Measurements from ENCODE around the gene HOXD12. TPM values are rescaled to one million over a fixed set of nuclear protein-coding genes. Genes with fewer than 3 reads are reported as not detected.

Gene HOXD12
- total and polyA plus RNA-seq, 7 donors, result not detected

DNA sequence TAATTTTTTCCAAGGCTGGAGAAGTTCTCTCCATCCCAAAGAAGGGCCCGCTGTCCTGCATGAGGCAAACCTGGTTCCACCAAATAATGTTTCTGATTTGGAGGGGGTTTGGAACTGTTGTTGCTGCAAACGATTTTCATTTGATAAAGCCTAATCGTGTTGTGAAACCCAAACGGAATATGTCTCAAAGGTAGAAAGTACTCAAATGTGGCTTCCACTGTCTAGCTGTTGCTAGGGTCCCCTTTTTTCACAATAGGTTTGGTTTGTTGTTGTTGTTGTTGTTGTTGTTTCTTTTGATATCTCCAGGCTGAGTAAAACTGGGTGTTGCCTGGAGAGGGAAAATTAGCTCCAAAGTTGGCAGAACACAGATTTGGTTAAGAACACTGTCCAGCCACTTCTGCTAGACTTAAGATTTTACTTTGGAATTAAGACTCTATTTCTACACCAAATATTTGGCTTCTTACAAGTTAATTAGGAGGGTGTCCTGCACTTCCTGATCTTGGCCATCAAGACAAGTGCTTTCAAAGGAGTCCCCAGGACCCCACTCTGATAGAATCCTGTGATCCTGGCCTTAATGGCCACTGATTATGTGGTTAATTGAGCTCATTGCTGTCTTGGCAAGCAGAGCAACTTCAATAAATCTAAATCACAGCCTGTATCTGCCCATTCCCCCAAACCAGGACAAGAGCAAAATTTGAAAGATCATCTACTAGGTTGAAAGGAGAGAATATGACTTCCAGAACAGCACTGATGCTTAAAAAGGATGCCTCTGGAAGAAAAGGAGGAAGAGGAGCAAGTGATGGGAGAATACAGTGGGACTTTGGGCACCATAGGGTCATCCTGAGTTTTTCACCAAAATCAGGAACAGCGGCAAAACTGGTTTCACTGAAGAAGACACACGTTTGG, 10.4 kb upstream of the HOXD12 start:
- peaks cover 12% of the 10 kb centered on the region for H3K4me1 ChIP-seq
- peaks cover 5 to 100% (median 61%) of the 10 kb centered on the region in 3 donors for H3K27me3 ChIP-seq (ENCODE audit: insufficient read depth in 3 of 3, low read length in 2 of 3)
- DNase-seq (no peak), ATAC-seq (no peak)
- intact Hi-C loops (cut with DNase I), result loop anchor here (5.0 to 10.0 kb wide), 3 partner anchors 234 to 722 kb away; no protein-coding TSS in a partner anchor
- H3K4me3 ChIP-seq, result no peak overlapping the region
- no peaks in the 10 kb centered on the region for H3K36me3 ChIP-seq (ENCODE audit: insufficient read depth in 1 of 2, low read depth in 1 of 2)
- H3K27ac ChIP-seq, result no peak overlapping the region
- H3K9me3 ChIP-seq, result no peaks in the 10 kb centered on the region
- WGBS, 3 donors, result 14 to 23% (median 19%) methylated on average over 6 of the region's 6 CpGs
- TF ChIP-seq, protein P1, sequence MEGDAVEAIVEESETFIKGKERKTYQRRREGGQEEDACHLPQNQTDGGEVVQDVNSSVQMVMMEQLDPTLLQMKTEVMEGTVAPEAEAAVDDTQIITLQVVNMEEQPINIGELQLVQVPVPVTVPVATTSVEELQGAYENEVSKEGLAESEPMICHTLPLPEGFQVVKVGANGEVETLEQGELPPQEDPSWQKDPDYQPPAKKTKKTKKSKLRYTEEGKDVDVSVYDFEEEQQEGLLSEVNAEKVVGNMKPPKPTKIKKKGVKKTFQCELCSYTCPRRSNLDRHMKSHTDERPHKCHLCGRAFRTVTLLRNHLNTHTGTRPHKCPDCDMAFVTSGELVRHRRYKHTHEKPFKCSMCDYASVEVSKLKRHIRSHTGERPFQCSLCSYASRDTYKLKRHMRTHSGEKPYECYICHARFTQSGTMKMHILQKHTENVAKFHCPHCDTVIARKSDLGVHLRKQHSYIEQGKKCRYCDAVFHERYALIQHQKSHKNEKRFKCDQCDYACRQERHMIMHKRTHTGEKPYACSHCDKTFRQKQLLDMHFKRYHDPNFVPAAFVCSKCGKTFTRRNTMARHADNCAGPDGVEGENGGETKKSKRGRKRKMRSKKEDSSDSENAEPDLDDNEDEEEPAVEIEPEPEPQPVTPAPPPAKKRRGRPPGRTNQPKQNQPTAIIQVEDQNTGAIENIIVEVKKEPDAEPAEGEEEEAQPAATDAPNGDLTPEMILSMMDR (IDR thresholded peaks at IDR 0.05), result no peak

DNA sequence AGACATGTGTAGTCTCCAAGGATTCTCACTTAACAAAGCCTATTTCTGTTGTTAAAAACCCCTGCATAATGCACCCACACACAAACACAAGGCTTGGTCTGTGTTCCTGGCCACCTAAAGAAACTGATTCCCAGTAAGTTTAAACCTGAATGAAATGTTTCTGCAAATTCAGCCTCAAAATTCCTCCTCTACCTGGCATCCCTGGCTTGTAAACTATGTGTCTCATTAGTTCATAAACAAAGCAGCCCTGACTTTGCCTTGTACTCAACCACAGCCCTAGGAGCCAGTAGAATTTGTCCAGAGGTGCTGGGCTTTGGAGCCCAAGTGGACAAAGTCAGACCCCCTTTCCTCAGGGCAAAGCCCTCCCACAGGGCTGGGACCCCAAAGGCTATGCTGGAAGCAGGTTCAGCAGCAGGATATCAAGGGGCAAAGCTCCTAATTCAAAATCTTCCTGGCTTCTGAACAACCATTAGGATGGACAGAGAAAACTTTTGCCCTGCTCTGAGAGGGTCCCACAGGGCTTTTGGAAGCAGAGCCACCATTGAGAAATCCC, 9.7 kb upstream of the HOXD12 start:
- Histone ChIP-seq H3K4me1 (peaks cover 12% of the 10 kb centered on the region), H3K9me3 (no peaks in the 10 kb centered on the region), H3K4me3 (no peak overlapping the region), H3K36me3 (ENCODE audit: insufficient read depth in 1 of 2, low read depth in 1 of 2) (no peaks in the 10 kb centered on the region), H3K27me3 (ENCODE audit: insufficient read depth in 3 of 3, low read length in 2 of 3) (peaks cover 5 to 100% (median 61%) of the 10 kb centered on the region in 3 donors), H3K27ac (no peak overlapping the region)
- intact Hi-C loops (cut with DNase I), result loop anchor here (5.0 to 10.0 kb wide), 4 partner anchors 235 to 835 kb away; no protein-coding TSS in a partner anchor
- TF ChIP-seq, protein P1 (IDR thresholded peaks at IDR 0.05), result no peak
- ATAC-seq (no peak), DNase-seq (no peak)

DNA sequence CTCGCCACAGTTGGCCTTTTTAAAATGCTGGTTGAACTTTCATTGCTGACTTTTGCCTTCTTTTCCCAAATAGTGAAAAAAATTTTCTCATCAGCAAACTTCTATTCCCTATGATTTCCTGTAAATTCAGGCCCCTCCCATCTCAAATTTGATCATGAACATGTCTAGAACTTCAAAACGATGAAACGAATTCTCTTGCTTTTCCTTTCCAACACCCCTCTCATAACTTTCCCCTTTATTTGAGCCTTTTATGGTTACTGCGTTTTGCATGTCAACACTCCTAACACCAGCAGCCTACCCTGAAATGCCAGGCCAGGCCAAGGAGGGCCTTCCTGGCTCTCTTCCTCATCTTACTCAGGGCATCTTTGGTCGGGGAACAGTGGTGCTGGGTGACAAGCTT, 8.7 kb upstream of the HOXD12 start:
- intact Hi-C loops (cut with DNase I), result loop anchor here in 1 of 2 donors (10.0 kb wide), 1 partner anchor 836 kb away; no protein-coding TSS in a partner anchor

DNA sequence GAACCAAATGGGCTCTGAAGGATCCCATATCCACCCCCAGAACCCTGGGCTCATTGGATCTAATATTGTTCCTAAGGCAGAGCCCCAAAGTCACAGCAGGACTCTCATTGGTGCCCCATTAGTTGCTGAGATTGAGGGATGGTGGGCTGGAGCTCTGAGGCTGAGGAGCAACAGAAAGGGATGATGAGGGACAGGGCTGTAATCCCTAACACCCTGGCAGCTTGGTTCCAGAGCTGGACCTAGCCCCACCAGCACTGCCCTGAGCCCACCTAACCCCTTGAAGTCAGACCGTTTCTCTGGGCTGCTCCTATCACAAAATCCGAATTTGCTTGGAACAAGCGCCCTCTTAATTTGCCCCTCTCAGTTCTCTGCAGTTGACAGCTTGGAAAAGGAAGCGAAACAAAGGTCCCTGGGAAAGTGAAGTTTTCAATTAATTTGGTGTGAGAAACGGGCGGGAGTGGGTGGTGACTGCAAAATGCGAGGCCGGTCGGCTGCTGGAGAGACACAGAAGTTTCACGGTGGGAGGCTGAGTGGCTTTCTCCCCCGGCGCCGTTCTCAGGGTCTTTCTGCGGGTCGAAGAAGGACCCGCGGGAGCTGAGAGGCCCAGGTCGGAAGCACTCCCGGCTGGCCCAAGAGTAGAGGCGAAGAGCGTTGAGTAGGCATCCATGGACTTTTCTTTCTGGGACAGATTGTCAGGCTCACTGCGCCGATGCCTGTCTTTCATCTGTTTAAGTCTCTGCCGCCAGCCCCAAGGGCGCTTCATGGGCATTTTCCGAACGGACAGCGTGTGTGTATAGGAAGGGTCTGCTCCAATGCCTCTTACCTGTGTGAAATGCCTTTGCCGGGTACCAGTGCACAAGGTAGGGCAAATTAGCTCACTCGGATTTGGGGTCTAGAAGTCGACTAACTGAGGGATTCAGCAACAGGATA, 8.0 kb upstream of the HOXD12 start:
- Histone ChIP-seq H3K4me1 (peaks cover 9% of the 10 kb centered on the region), H3K27me3 (ENCODE audit: insufficient read depth in 3 of 3, low read length in 2 of 3) (peaks cover 7 to 100% (median 51%) of the 10 kb centered on the region in 3 donors), H3K27ac (no peak overlapping the region), H3K4me3 (no peak overlapping the region), H3K36me3 (ENCODE audit: insufficient read depth in 1 of 2, low read depth in 1 of 2) (no peaks in the 10 kb centered on the region), H3K9me3 (no peaks in the 10 kb centered on the region)
- ATAC-seq, result no peak
- 15 to 26% (median 21%) methylated on average over 31 of the region's 31 CpGs for WGBS, 3 donors
- TF ChIP-seq, protein P1 (IDR thresholded peaks at IDR 0.05), result no peak
- no peak for DNase-seq
- intact Hi-C loops (cut with DNase I), result loop anchor here in 1 of 2 donors (10.0 kb wide), 1 partner anchor 837 kb away; no protein-coding TSS in a partner anchor

More for the DNA sequence above, 8.7 kb upstream of the HOXD12 start:
- Histone ChIP-seq H3K27me3 (ENCODE audit: insufficient read depth in 3 of 3, low read length in 2 of 3) (peaks cover 7 to 100% (median 53%) of the 10 kb centered on the region in 3 donors), H3K36me3 (ENCODE audit: insufficient read depth in 1 of 2, low read depth in 1 of 2) (no peaks in the 10 kb centered on the region), H3K27ac (no peak overlapping the region), H3K4me3 (no peak overlapping the region), H3K9me3 (no peaks in the 10 kb centered on the region), H3K4me1 (peaks cover 6% of the 10 kb centered on the region)
- ATAC-seq, result no peak
- TF ChIP-seq, protein P1 (IDR thresholded peaks at IDR 0.05), result no peak
- 43 to 62% (median 54%) methylated on average over 5 of the region's 5 CpGs for WGBS, 3 donors
- DNase-seq, result no peak
